GM18526 (cell line): ENCODE data around the gene DHH.

Source experiments
- POLR2A ChIP-seq: IDR thresholded peaks from 3 replicates; pipeline ENCODE4 v1.6.1; 2011; ENCODE audit not compliant: insufficient read length; ENCODE audit errors: extremely low read depth

The DHH gene

DNA sequence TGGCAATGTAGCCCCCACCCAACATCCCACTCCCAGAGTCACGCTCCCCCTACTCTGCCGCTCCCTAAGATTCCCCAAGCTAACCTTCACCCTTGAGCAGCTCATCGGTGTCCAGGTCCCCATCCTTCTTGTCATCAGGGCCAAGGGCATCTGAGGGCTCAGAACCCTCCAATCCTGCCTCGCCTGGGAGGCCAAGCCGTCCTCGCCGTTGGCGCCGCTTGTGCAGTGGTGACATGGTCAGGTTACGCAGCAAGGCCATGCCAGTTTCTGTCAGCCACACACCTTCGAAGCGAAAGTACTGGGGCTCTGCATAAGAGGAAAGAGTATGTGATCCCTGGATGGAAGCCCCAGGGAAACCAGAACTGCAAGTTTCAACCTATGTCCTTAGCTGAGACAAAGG, 49.9 kb downstream of the DHH start:
- no peak for TF ChIP-seq POLR2A

DNA sequence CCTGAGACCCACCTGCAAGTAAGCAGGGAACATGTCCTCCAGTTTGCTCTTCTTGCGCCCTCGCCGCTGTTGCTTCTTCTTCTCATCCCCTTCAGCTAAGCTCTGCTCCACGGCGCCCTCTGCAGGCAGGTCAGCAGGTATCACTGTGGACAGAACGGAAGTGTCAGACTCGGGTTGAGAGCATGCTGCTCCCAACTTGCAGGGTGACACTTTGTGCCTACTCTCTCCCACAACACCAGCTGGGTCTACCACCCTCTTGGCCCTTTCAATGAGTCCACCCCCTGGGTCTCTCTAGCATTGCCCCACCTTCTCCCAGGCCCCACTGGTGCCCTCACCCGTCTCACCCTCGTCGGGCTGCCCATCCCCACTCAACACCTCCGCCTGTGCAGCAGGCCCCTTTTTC, 50.7 kb downstream of the DHH start:
- no peak for TF ChIP-seq POLR2A

DNA sequence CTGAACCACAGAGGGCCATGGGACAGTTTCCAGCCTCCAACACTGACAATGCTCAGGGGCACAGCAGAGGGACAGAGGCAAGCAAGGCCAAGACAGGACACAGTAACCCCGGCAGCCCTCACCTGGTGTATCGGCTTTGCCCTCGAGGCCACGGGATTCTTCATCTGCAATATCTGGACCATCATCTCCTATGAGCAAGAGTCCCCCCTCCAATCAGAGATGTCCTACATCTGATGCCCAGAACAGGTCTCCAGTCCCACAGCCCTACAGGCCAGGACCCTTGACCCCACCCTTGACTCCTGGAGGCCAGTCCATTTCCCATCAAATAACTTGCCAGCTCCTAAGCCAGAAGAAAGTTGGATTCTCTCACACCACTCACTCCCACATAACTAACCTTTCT, 51.4 kb downstream of the DHH start:
- TF ChIP-seq POLR2A: no peak

DNA sequence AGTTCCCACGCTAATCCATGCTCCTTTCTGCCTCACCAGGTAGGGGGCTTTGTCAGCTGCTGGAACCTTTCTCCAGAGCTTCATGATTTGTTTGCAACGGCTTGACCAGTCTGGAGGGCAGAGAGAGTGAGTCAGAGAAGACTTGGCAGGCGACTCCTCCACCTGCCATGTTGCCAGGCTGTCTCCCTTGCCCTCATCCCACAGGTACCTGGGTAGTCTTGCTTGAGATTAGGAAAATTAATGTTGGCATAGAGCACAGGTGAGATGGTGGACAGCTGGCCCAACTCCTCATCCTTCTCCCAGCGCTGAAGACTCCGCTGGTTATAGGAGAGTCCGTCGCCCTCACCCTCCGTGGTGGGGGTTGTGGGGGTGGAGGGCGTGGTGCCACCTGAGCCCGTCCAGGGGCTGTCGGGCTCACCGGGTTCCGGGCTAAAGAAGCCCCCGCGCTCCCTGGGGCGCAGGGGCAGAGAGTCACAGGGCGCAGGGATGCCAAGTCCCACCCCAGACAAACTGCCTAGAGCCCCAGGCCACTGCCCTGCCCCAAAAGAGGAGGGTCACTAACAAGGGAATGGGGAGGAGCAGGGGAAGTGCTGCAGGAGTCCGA, 52.6 kb downstream of the DHH start:
- TF ChIP-seq POLR2A: no peak

DNA sequence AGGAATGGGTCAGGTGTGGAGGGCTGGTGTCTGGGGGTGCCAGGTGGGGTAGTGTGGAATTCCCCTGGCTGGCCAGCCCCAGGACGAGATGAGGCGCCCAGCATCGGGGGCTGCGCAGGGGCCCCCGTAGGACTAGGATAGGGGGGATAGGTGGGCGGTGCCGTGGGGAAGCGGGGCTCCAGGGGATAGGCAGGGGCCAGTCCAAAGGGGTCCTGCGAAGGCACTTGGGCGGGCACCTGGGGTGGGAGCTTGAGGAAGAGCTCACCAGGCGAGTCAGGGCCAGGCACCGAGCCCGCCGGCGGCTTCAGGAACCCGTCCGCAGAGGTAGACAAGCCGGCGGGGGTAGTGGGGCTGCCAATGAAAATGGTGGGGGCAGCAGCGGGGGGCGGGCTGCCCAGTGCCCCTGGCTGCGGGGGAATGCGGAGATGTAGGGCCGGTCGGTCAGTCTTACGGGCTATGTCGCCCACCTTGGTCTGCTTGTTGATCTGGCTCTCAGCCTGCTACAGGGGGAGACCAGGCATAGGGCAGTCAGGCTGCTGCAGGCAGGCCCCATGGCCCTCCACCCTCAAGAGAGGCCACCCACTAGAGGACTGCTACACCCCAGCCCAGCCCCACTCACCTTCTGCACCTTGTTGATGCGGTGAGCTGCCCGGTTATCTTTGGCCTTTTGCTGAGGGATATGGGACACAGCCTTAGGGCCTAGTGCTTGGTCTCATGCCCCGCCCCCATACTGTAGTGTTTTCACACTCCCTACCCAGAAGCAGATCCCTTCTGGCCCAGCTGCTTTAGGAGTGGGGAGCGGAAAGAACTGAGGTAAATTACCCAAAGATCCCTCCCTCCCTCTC, 53.3 kb downstream of the DHH start:
- TF ChIP-seq POLR2A: no peak

DNA sequence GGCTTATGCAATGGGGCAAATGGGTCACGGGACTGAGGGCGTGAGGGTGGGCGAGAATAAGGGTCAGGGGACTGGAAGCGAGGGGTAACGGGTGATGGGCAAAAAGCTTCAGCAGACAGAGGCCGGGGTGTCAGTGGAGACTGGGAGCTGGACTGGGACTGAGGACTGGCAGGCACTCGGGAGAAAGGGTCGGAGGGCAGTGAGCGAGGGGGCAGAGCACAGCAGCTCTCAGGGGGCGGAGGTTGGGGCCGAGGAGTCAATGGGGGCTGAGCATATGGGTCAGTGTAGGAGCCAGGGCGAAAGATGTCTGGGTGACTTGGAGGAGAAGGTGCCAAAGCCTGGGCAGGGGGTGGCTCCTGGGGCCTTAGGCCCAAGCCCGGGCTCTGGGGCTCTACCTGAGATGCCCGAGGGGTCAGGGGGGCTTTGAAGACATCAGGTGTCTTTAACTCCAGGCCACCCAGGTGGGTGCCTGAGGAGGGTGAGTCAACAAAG, 54.2 kb downstream of the DHH start:
- TF ChIP-seq POLR2A: no peak

DNA sequence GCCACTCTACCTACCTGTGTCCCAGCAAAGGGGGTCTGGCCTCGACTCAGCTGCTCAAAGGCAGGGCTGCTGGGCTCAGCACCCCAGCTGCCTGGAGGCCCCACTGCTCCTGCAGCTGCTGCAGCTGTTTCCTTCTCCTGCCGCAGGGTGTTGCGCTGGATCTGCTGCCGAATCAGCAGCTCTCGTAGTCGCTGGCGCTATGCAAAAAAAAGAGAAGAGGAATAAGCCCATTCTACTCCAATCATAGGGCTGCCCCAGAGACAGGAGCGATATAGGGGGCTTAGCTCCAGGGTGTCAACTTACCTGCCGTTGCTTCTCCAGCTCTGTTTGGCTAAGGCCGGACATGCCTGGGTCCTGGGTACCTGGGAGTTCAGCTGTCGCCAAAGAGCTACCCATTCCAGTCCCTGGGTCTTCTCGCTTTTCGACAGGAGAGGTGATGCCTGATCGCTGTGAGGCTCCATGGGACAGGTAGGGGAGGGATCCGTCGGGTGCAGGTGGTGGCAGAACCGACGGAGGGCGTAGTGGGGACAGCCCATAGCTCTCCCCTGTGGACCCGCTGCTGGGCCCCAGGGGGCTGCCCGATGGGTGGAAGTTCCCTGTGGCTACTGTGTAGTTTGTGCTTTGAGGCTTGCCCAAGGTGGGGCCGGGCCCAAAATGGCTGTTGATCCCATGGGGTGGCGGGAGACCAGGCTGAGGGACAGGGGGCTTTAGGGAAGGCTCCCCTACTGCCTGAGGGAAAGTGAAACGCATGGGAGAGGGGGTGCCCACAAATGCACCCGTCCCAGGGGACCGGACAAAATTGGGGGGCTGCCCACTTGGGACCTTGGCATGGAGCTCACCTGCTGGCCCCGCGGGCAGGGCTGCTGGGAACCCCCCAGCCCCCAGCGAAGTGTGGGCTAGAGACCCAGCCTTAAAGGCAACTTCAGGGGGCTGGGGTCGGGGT, 54.9 kb downstream of the DHH start:
- no peak for TF ChIP-seq POLR2A

DNA sequence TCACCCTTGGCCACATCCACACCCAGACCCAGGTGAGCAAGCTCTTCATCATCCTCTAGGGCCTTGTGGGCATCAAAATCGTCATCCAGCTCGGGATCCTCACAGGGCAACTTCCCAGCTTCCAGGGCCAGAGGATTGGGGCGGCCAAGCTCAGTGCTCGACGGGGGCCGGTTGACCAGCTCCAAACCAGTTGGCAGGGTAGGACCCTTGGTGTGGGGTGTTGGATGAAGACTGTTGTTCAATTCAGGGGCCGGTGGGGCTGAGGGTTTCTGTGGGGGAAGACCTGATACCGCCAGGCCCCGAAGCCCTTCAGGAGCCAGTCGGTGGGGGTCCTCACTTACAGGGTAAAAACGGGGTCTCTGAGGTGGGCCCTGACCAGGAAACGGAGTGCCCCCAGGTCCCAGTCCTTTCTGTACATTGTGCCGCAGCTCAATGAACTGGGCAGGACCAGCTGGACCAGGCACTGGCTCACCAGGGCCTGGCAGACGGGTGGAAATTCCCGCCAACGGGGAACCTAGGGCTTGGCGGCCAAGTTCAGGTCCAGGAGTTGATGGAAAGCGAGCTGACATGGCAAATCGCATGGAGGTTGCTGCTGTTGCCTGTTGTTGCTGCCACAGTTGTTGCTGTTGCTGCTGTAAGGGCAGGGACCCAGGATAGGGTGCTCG, 56.2 kb downstream of the DHH start:
- no peak for TF ChIP-seq POLR2A

DNA sequence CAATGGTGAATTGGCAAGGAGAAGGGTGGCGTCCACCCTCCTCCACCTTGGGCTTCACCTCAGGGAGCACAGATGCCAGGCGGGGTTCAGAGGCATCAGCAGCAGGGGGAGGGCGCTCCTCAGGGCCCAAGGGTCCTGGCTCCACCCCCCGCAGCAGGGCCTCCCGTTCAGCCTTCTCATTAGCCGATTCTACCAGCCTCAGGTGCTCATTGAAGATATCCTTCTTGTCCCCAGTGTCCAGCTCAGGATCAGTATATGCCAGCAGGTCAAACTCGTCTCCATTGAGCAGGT, 56.7 kb downstream of the DHH start:
- TF ChIP-seq POLR2A: no peak

DNA sequence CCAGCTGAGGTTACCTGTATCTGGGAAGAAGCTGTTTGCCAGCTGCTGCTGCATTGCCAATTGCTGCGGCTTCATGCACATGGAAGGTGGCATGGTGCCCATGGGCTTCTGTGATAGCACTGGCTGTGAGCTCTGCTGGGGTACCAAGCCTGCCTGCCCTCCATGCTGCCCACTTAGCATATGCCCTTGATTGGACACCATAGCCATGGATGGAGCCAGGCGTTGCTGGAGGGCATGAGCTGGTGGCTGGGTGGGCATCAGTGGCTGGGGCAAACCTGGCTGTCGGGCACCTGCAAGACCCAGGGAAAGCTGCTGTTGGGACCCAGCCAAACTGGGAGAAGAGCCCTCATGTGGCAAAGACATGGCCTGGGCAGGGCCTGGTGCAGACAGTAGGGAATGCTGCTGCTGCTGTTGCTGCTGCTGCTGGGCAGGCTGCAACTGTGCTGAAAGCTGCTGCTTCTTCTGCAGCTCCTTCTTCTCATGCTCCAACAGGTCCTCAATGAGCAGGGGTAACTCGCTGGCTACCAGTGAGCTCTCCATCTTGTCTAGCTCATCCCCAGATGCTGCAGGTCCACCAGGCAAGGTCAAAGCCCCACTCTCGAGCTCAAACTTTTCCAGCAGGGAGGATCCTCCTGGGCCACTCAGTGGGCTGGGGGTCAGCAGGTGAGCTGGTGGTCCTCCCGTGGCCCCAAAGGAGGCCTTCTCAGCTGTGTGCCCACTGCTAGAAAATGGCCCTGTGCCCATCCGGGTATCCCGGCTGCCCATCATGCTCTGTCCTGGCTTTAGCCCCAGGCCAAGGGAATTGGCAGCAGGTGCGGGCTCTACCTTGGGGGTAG, 57.3 kb downstream of the DHH start:
- no peak for TF ChIP-seq POLR2A
